Liver (tissue), 3 donors: ENCODE measurements around the gene LIMCH1.

Source experiments
- EGR1 ChIP-seq, 2 donors: IDR thresholded peaks; 2 replicates each; pipeline ENCODE4 v1.6.1; 2016 to 2018; ENCODE audit warnings: antibody characterized with exemption in 2 of 2, low read depth in 2 of 2
- HNF4A ChIP-seq, 2 donors: conservative IDR thresholded peaks; 2 replicates each; pipeline ENCODE4 v1.6.1; 2016; ENCODE audit warnings: antibody characterized with exemption in 2 of 2, mild to moderate bottlenecking in 2 of 2
- JUND ChIP-seq, 2 donors: IDR thresholded peaks; 2 replicates each; pipeline ENCODE4 v1.6.1; 2016; ENCODE audit warnings: antibody characterized with exemption in 2 of 2
- RAD21 ChIP-seq, 2 donors: IDR thresholded peaks; 2 replicates each; pipeline ENCODE4 v1.6.1; 2016; ENCODE audit warnings: antibody characterized with exemption in 2 of 2, mild to moderate bottlenecking in 2 of 2
- RXRA ChIP-seq, 2 donors: IDR thresholded peaks; 2 replicates each; pipeline ENCODE4 v1.6.1; 2017 to 2018; ENCODE audit warnings: antibody characterized with exemption in 2 of 2, mild to moderate bottlenecking in 1 of 2
- SP1 ChIP-seq: IDR thresholded peaks from 2 replicates; pipeline ENCODE4 v1.6.1; 2018; ENCODE audit warnings: antibody characterized with exemption, mild to moderate bottlenecking
- TAF1 ChIP-seq: conservative IDR thresholded peaks from 2 replicates; pipeline ENCODE4 v1.6.1; 2016; ENCODE audit warnings: antibody characterized with exemption, mild to moderate bottlenecking
- YY1 ChIP-seq: IDR thresholded peaks from 2 replicates; pipeline ENCODE4 v1.6.1; 2016; ENCODE audit warnings: antibody characterized with exemption, mild to moderate bottlenecking
- TF ChIP-seq, protein P1 (sequence below): fragments of 150-350 bp; IDR thresholded peaks from 2 replicates; pipeline ENCODE4 v1.5.1; 2017; ENCODE audit warnings: improper control_type of control experiment, low read depth, low read length; ENCODE audit not compliant: missing input control
- TF ChIP-seq, protein P2 (sequence below): IDR thresholded peaks from 2 replicates; pipeline ENCODE4 v1.6.1; 2016; ENCODE audit warnings: antibody characterized with exemption
- TF ChIP-seq, protein P3 (sequence below): IDR thresholded peaks from 2 replicates; pipeline ENCODE4 v1.6.1; 2016; ENCODE audit warnings: antibody characterized with exemption
- TF ChIP-seq, protein P4 (sequence below): IDR thresholded peaks from 2 replicates; pipeline ENCODE4 v1.6.1; 2016; ENCODE audit warnings: antibody characterized with exemption, mild to moderate bottlenecking
- TF ChIP-seq, protein P5 (sequence below): IDR thresholded peaks from 2 replicates; pipeline ENCODE4 v1.6.1; 2016; ENCODE audit warnings: antibody characterized with exemption
- donor health status: healthy.
- donor health status: healthy.

DNA sequence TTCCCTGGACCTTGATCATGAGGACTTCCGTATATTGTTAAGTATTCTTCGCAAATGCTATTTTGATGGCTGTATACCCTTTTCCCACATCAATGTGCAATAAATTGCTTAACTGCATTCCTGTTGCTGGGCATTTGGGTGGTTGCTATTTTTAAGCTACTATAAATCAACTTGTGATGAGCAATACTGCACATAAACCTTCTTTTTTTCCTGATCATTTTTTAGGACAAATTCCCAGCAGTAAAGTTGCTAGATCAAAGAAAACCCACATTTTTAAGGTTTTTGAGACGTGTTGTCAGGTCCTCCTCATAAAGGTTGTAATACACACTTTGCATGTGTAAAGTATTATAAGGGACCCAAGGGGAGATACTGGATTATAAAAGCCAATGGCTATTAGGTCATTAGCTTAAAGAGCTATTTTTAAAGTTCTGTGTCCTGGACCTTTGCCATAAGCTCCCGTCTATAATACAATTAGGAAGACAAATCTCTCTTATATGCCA, 35.6 kb downstream of the LIMCH1 start:
- TF ChIP-seq, protein P1, sequence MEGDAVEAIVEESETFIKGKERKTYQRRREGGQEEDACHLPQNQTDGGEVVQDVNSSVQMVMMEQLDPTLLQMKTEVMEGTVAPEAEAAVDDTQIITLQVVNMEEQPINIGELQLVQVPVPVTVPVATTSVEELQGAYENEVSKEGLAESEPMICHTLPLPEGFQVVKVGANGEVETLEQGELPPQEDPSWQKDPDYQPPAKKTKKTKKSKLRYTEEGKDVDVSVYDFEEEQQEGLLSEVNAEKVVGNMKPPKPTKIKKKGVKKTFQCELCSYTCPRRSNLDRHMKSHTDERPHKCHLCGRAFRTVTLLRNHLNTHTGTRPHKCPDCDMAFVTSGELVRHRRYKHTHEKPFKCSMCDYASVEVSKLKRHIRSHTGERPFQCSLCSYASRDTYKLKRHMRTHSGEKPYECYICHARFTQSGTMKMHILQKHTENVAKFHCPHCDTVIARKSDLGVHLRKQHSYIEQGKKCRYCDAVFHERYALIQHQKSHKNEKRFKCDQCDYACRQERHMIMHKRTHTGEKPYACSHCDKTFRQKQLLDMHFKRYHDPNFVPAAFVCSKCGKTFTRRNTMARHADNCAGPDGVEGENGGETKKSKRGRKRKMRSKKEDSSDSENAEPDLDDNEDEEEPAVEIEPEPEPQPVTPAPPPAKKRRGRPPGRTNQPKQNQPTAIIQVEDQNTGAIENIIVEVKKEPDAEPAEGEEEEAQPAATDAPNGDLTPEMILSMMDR = no peak
- TF ChIP-seq, protein P2, sequence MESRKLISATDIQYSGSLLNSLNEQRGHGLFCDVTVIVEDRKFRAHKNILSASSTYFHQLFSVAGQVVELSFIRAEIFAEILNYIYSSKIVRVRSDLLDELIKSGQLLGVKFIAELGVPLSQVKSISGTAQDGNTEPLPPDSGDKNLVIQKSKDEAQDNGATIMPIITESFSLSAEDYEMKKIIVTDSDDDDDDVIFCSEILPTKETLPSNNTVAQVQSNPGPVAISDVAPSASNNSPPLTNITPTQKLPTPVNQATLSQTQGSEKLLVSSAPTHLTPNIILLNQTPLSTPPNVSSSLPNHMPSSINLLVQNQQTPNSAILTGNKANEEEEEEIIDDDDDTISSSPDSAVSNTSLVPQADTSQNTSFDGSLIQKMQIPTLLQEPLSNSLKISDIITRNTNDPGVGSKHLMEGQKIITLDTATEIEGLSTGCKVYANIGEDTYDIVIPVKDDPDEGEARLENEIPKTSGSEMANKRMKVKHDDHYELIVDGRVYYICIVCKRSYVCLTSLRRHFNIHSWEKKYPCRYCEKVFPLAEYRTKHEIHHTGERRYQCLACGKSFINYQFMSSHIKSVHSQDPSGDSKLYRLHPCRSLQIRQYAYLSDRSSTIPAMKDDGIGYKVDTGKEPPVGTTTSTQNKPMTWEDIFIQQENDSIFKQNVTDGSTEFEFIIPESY = no peak
- TF ChIP-seq TAF1 = no peak
- TF ChIP-seq, protein P3, sequence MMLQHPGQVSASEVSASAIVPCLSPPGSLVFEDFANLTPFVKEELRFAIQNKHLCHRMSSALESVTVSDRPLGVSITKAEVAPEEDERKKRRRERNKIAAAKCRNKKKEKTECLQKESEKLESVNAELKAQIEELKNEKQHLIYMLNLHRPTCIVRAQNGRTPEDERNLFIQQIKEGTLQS = no peak
- no peak for TF ChIP-seq RXRA (IDR thresholded peaks at IDR 0.05)
- TF ChIP-seq, protein P4, sequence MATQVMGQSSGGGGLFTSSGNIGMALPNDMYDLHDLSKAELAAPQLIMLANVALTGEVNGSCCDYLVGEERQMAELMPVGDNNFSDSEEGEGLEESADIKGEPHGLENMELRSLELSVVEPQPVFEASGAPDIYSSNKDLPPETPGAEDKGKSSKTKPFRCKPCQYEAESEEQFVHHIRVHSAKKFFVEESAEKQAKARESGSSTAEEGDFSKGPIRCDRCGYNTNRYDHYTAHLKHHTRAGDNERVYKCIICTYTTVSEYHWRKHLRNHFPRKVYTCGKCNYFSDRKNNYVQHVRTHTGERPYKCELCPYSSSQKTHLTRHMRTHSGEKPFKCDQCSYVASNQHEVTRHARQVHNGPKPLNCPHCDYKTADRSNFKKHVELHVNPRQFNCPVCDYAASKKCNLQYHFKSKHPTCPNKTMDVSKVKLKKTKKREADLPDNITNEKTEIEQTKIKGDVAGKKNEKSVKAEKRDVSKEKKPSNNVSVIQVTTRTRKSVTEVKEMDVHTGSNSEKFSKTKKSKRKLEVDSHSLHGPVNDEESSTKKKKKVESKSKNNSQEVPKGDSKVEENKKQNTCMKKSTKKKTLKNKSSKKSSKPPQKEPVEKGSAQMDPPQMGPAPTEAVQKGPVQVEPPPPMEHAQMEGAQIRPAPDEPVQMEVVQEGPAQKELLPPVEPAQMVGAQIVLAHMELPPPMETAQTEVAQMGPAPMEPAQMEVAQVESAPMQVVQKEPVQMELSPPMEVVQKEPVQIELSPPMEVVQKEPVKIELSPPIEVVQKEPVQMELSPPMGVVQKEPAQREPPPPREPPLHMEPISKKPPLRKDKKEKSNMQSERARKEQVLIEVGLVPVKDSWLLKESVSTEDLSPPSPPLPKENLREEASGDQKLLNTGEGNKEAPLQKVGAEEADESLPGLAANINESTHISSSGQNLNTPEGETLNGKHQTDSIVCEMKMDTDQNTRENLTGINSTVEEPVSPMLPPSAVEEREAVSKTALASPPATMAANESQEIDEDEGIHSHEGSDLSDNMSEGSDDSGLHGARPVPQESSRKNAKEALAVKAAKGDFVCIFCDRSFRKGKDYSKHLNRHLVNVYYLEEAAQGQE = no peak
- no peak for TF ChIP-seq EGR1 (IDR thresholded peaks at IDR 0.05; ENCODE audit: low read depth in 2 of 2)
- TF ChIP-seq, protein P5, sequence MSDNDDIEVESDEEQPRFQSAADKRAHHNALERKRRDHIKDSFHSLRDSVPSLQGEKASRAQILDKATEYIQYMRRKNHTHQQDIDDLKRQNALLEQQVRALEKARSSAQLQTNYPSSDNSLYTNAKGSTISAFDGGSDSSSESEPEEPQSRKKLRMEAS = no peak
- TF ChIP-seq JUND (IDR thresholded peaks at IDR 0.05) = no peak
- TF ChIP-seq HNF4A (conservative IDR thresholded peaks at IDR 0.05) = no peak
- TF ChIP-seq RAD21 (IDR thresholded peaks at IDR 0.05) = no peak
- TF ChIP-seq SP1 = no peak
- no peak for TF ChIP-seq YY1
